ENCODE results near the gene TADA3. TPM values are rescaled to one million over a fixed set of nuclear protein-coding genes. Genes with fewer than 3 reads are reported as not detected.
A peak's percentile ranks its signal among the peaks of the same experiment; 100 is the strongest.

The TADA3 gene
- total and polyA plus RNA-seq, 8 donors: 50.0 to 91.7 (median 74.8) TPM

- intact Hi-C loops (cut with DNase I): no loop called here
- no peak for TF ChIP-seq CTCF (IDR thresholded peaks at IDR 0.05)
- peaks cover 0 to 26% of the 10 kb centered on the region in 2 donors for H3K4me1 ChIP-seq
- peaks cover 0 to 96% of the 10 kb centered on the region in 2 donors for H3K36me3 ChIP-seq
- H3K9me3 ChIP-seq: no peaks in the 10 kb centered on the region
- no peak overlapping the region for H3K4me3 ChIP-seq
- ATAC-seq: no peak
- H3K27ac ChIP-seq: no peak overlapping the region
- DNase-seq: no peak
- no peaks in the 10 kb centered on the region for H3K27me3 ChIP-seq
Measured at GRCh38 chr3:9785602-9786001, 6.7 kb downstream of the TADA3 start.

- TF ChIP-seq CTCF (IDR thresholded peaks at IDR 0.05): no peak
- Histone ChIP-seq H3K27ac (no peak overlapping the region), H3K36me3 (peaks cover 0 to 95% of the 10 kb centered on the region in 2 donors), H3K9me3 (no peaks in the 10 kb centered on the region), H3K4me3 (no peak overlapping the region), H3K4me1 (peaks cover 3 to 28% of the 10 kb centered on the region in 2 donors), H3K27me3 (no peaks in the 10 kb centered on the region)
- no peak for DNase-seq
- no peak for ATAC-seq
- intact Hi-C loops (cut with DNase I): no loop called here
Measured at GRCh38 chr3:9784965-9785364, 7.3 kb downstream of the TADA3 start.

GRCh38 chr3:9783954-9784353 lies 8.3 kb downstream of the TADA3 start:
- ATAC-seq (no peak), DNase-seq (no peak)
- H3K4me1 ChIP-seq: peaks cover 3 to 38% of the 10 kb centered on the region in 2 donors
- peaks cover 0 to 88% of the 10 kb centered on the region in 2 donors for H3K36me3 ChIP-seq
- H3K4me3 ChIP-seq: no peak overlapping the region
- intact Hi-C loops (cut with DNase I): no loop called here
- H3K9me3 ChIP-seq: no peaks in the 10 kb centered on the region
- no peaks in the 10 kb centered on the region for H3K27me3 ChIP-seq
- no peak for TF ChIP-seq CTCF (IDR thresholded peaks at IDR 0.05)
- no peak overlapping the region for H3K27ac ChIP-seq

- H3K36me3 ChIP-seq: peaks cover 0 to 76% of the 10 kb centered on the region in 2 donors
- intact Hi-C loops (cut with DNase I): no loop called here
Measured at GRCh38 chr3:9782770-9783169, 9.5 kb downstream of the TADA3 start.

GRCh38 chr3:9781978-9782603 lies 10.2 kb downstream of the TADA3 start:
- peaks cover 0 to 69% of the 10 kb centered on the region in 2 donors for H3K36me3 ChIP-seq
- no peak for TF ChIP-seq CTCF (IDR thresholded peaks at IDR 0.05)
- ATAC-seq: no peak
- peaks cover 3 to 53% of the 10 kb centered on the region in 2 donors for H3K4me1 ChIP-seq
- no peaks in the 10 kb centered on the region for H3K9me3 ChIP-seq
- H3K27me3 ChIP-seq: no peaks in the 10 kb centered on the region
- intact Hi-C loops (cut with DNase I): no loop called here
- H3K27ac ChIP-seq: peak overlapping the region in 1 of 2 donors; percentile 88
- no peak for DNase-seq
- no peak overlapping the region for H3K4me3 ChIP-seq

More at GRCh38 chr3:9782770-9783169, 9.5 kb downstream of the TADA3 start:
- Histone ChIP-seq H3K27ac (peak overlapping the region in 1 of 2 donors; percentile 88), H3K27me3 (no peaks in the 10 kb centered on the region), H3K4me3 (no peak overlapping the region), H3K9me3 (no peaks in the 10 kb centered on the region), H3K4me1 (peaks cover 3 to 50% of the 10 kb centered on the region in 2 donors)
- no peak for TF ChIP-seq CTCF (IDR thresholded peaks at IDR 0.05)
- DNase-seq: no peak
- no peak for ATAC-seq

All from left lung (tissue), 10 donors.